ENCODE results near the gene TEKT2. TPM values are rescaled to one million over a fixed set of nuclear protein-coding genes. Genes with fewer than 3 reads are reported as not detected.
A peak's percentile ranks its signal among the peaks of the same experiment; 100 is the strongest.

TEKT2 gene
- total and polyA plus RNA-seq, 12 donors = 0.18 to 4.0 (median 0.72) TPM; not detected in 4

GRCh38 chr1:36136535-36136934 is 52.6 kb downstream of the TEKT2 start:
- TF ChIP-seq CTCF (IDR thresholded peaks at IDR 0.05) (no peak), POLR2A (IDR thresholded peaks at IDR 0.05) (no peak)
- peaks cover 21 to 65% of the 10 kb centered on the region in 2 donors for H3K4me1 ChIP-seq (replicated peaks in 1 of 2)
- H3K36me3 ChIP-seq (replicated peaks in 1 of 2) = peaks cover 0 to 28% of the 10 kb centered on the region in 2 donors
- 38 to 50% (median 41%) methylated on average over 1 of the region's 1 CpG for WGBS, 4 donors
- no peak overlapping the region for H3K4me3 ChIP-seq
- intact Hi-C loops (cut with DNase I) = no loop called here
- peak; percentile 60 to 90 (median 86) for DNase-seq
- no peaks in the 10 kb centered on the region for H3K9me3 ChIP-seq (replicated peaks in 1 of 3)
- H3K27me3 ChIP-seq = no peaks in the 10 kb centered on the region
- peak overlapping the region; percentile 30 to 89 (median 57) for H3K27ac ChIP-seq

GRCh38 chr1:36137226-36137625 is 53.3 kb downstream of the TEKT2 start:
- no peaks in the 10 kb centered on the region for H3K27me3 ChIP-seq
- DNase-seq = peak in 1 of 7 donors; percentile 34
- peak overlapping the region in 4 of 5 donors; percentile 56 to 89 (median 71) for H3K27ac ChIP-seq
- TF ChIP-seq POLR2A (IDR thresholded peaks at IDR 0.05) = no peak
- no peak for TF ChIP-seq CTCF (IDR thresholded peaks at IDR 0.05)
- H3K9me3 ChIP-seq (replicated peaks in 1 of 3) = no peaks in the 10 kb centered on the region
- intact Hi-C loops (cut with DNase I) = no loop called here
- H3K4me3 ChIP-seq = no peak overlapping the region
- 72 to 80% (median 77%) methylated on average over 5 of the region's 5 CpGs for WGBS, 4 donors
- peaks cover 0 to 28% of the 10 kb centered on the region in 2 donors for H3K36me3 ChIP-seq (replicated peaks in 1 of 2)
- peaks cover 26 to 72% of the 10 kb centered on the region in 2 donors for H3K4me1 ChIP-seq (replicated peaks in 1 of 2)

GRCh38 chr1:36137776-36138175 is 53.9 kb downstream of the TEKT2 start:
- intact Hi-C loops (cut with DNase I) = no loop called here
- Histone ChIP-seq H3K27me3 (no peaks in the 10 kb centered on the region), H3K9me3 (replicated peaks in 1 of 3) (no peaks in the 10 kb centered on the region), H3K36me3 (replicated peaks in 1 of 2) (peaks cover 0 to 28% of the 10 kb centered on the region in 2 donors), H3K4me3 (no peak overlapping the region), H3K4me1 (replicated peaks in 1 of 2) (peaks cover 26 to 78% of the 10 kb centered on the region in 2 donors), H3K27ac (peak overlapping the region in 2 of 5 donors; percentile 85 to 89)
- no peak for TF ChIP-seq CTCF (IDR thresholded peaks at IDR 0.05)
- no peak for TF ChIP-seq POLR2A (IDR thresholded peaks at IDR 0.05)
- no peak for DNase-seq
- WGBS, 4 donors = 87 to 95% (median 88%) methylated on average over 3 of the region's 3 CpGs

Other genes with a start within 250 kb of the TEKT2 start
- gene AGO1, start 200.9 kb upstream of the TEKT2 start, total RNA-seq = 10 to 100 TPM; 17.0 to 51.1 (median 34.0) TPM
- 10 to 100 TPM in 1 of 3 donors, 1 to 10 TPM in 2; 4.5 to 20.8 (median 7.5) TPM for gene AGO1, start 200.9 kb upstream of the TEKT2 start, polyA plus RNA-seq
- gene AGO3, start 153.0 kb upstream of the TEKT2 start, total RNA-seq = 10 to 100 TPM in 8 of 9 donors, 1 to 10 TPM in 1; 8.3 to 32.2 (median 25.1) TPM
- gene AGO3, start 153.0 kb upstream of the TEKT2 start, polyA plus RNA-seq = 10 to 100 TPM in 1 of 3 donors, 1 to 10 TPM in 2; 3.7 to 16.7 (median 6.0) TPM
- 10 to 100 TPM; 43.3 to 84.5 (median 55.1) TPM for gene ADPRS, start 4.8 kb downstream of the TEKT2 start, total RNA-seq
- gene ADPRS, start 4.8 kb downstream of the TEKT2 start, polyA plus RNA-seq = 10 to 100 TPM; 40.1 to 42.3 (median 40.7) TPM
- gene COL8A2, start 41.1 kb downstream of the TEKT2 start, total RNA-seq = 1 to 10 TPM in 7 of 9 donors, under 1 TPM in 2; 0.74 to 6.6 (median 2.8) TPM
- 1 to 10 TPM in 2 of 3 donors, under 1 TPM in 1; 0.66 to 2.3 (median 1.2) TPM for gene COL8A2, start 41.1 kb downstream of the TEKT2 start, polyA plus RNA-seq
- 100 to 1,000 TPM in 6 of 9 donors, 10 to 100 TPM in 3; 74.6 to 182 (median 124) TPM for gene TRAPPC3, start 65.4 kb downstream of the TEKT2 start, total RNA-seq
- gene TRAPPC3, start 65.4 kb downstream of the TEKT2 start, polyA plus RNA-seq = 100 to 1,000 TPM in 1 of 3 donors, 10 to 100 TPM in 2; 54.0 to 106 (median 65.1) TPM
- gene MAP7D1, start 72.1 kb downstream of the TEKT2 start, total RNA-seq = 100 to 1,000 TPM in 1 of 9 donors, 10 to 100 TPM in 8; 11.8 to 121 (median 72.1) TPM
- 10 to 100 TPM; 39.7 to 79.9 (median 47.2) TPM for gene MAP7D1, start 72.1 kb downstream of the TEKT2 start, polyA plus RNA-seq
- gene THRAP3, start 140.3 kb downstream of the TEKT2 start, total RNA-seq = 100 to 1,000 TPM in 2 of 9 donors, 10 to 100 TPM in 7; 68.1 to 120 (median 84.5) TPM
- gene THRAP3, start 140.3 kb downstream of the TEKT2 start, polyA plus RNA-seq = 100 to 1,000 TPM in 1 of 3 donors, 10 to 100 TPM in 2; 34.4 to 108 (median 39.6) TPM
- 1 to 10 TPM in 6 of 9 donors, under 1 TPM in 3; 0.69 to 3.0 (median 1.9) TPM for gene SH3D21, start 222.3 kb downstream of the TEKT2 start, total RNA-seq
- 10 to 100 TPM in 1 of 3 donors, 1 to 10 TPM in 1, under 1 TPM in 1; 0.73 to 18.4 (median 1.8) TPM for gene SH3D21, start 222.3 kb downstream of the TEKT2 start, polyA plus RNA-seq
- gene EVA1B, start 239.6 kb downstream of the TEKT2 start, total RNA-seq = 100 to 1,000 TPM in 4 of 9 donors, 10 to 100 TPM in 5; 17.6 to 185 (median 92.3) TPM
- 100 to 1,000 TPM in 1 of 3 donors, 10 to 100 TPM in 1, not detected in 1; 59.5 to 105 TPM for gene EVA1B, start 239.6 kb downstream of the TEKT2 start, polyA plus RNA-seq